ENCODE data around the gene TMEM185B. TPM values are rescaled to one million over a fixed set of nuclear protein-coding genes. Genes with fewer than 3 reads are reported as not detected.

Gene TMEM185B
- polyA plus RNA-seq, 1 of the 3 experiments (the other 2 are of a cell fraction): 36.0 TPM

DNA sequence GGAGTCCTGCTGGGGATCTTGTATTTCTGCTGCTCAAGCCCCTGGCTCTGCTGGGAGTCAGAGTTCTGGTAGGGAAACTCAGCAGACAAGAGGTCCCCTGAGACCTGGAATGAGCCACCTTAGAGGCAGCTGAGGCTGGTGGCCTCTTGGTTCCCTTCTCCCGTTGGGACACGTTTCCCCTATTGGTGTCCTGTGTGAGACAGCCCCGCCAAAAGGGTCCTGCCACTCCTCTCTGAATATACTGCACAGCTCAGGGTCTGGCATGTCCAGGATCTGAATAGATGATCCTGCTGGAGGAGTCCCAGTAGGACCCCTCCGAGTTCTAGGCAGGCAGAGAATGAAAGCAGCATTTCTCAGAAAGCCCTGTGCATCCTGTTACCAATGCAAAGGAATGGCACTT lies 27.4 kb upstream of the TMEM185B start:
- TF ChIP-seq SIN3A (IDR thresholded peaks at IDR 0.05; ENCODE audit: borderline replicate concordance, low read depth, low read length) (no peak), NRF1 (IDR thresholded peaks at IDR 0.05; ENCODE audit: low read depth, low read length) (no peak), SMC3 (IDR thresholded peaks at IDR 0.05; ENCODE audit: low read depth, low read length) (no peak), FOXM1 (IDR thresholded peaks at IDR 0.05; ENCODE audit: low read depth) (no peak), MXI1 (IDR thresholded peaks at IDR 0.05; ENCODE audit: low read depth, low read length) (no peak), TAF1 (IDR thresholded peaks at IDR 0.05; ENCODE audit: borderline replicate concordance, low read depth, low read length) (no peak), FOSL2 (IDR thresholded peaks at IDR 0.05; ENCODE audit: borderline replicate concordance, low read depth) (no peak), FOXJ3 (CRISPR knock-in tag; IDR thresholded peaks at IDR 0.05) (no peak), JUND (IDR thresholded peaks at IDR 0.05) (no peak), TCF12 (IDR thresholded peaks at IDR 0.05) (no peak)
- TF ChIP-seq, protein P1, sequence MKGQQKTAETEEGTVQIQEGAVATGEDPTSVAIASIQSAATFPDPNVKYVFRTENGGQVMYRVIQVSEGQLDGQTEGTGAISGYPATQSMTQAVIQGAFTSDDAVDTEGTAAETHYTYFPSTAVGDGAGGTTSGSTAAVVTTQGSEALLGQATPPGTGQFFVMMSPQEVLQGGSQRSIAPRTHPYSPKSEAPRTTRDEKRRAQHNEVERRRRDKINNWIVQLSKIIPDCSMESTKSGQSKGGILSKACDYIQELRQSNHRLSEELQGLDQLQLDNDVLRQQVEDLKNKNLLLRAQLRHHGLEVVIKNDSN (IDR thresholded peaks at IDR 0.05; ENCODE audit: borderline replicate concordance, low read depth): no peak
- TF ChIP-seq, protein P2, sequence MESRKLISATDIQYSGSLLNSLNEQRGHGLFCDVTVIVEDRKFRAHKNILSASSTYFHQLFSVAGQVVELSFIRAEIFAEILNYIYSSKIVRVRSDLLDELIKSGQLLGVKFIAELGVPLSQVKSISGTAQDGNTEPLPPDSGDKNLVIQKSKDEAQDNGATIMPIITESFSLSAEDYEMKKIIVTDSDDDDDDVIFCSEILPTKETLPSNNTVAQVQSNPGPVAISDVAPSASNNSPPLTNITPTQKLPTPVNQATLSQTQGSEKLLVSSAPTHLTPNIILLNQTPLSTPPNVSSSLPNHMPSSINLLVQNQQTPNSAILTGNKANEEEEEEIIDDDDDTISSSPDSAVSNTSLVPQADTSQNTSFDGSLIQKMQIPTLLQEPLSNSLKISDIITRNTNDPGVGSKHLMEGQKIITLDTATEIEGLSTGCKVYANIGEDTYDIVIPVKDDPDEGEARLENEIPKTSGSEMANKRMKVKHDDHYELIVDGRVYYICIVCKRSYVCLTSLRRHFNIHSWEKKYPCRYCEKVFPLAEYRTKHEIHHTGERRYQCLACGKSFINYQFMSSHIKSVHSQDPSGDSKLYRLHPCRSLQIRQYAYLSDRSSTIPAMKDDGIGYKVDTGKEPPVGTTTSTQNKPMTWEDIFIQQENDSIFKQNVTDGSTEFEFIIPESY (IDR thresholded peaks at IDR 0.05; ENCODE audit: borderline replicate concordance, low read depth): no peak
- TF ChIP-seq, protein P3, sequence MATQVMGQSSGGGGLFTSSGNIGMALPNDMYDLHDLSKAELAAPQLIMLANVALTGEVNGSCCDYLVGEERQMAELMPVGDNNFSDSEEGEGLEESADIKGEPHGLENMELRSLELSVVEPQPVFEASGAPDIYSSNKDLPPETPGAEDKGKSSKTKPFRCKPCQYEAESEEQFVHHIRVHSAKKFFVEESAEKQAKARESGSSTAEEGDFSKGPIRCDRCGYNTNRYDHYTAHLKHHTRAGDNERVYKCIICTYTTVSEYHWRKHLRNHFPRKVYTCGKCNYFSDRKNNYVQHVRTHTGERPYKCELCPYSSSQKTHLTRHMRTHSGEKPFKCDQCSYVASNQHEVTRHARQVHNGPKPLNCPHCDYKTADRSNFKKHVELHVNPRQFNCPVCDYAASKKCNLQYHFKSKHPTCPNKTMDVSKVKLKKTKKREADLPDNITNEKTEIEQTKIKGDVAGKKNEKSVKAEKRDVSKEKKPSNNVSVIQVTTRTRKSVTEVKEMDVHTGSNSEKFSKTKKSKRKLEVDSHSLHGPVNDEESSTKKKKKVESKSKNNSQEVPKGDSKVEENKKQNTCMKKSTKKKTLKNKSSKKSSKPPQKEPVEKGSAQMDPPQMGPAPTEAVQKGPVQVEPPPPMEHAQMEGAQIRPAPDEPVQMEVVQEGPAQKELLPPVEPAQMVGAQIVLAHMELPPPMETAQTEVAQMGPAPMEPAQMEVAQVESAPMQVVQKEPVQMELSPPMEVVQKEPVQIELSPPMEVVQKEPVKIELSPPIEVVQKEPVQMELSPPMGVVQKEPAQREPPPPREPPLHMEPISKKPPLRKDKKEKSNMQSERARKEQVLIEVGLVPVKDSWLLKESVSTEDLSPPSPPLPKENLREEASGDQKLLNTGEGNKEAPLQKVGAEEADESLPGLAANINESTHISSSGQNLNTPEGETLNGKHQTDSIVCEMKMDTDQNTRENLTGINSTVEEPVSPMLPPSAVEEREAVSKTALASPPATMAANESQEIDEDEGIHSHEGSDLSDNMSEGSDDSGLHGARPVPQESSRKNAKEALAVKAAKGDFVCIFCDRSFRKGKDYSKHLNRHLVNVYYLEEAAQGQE (IDR thresholded peaks at IDR 0.05; ENCODE audit: low read depth, low read length): no peak
- TF ChIP-seq, protein P4, sequence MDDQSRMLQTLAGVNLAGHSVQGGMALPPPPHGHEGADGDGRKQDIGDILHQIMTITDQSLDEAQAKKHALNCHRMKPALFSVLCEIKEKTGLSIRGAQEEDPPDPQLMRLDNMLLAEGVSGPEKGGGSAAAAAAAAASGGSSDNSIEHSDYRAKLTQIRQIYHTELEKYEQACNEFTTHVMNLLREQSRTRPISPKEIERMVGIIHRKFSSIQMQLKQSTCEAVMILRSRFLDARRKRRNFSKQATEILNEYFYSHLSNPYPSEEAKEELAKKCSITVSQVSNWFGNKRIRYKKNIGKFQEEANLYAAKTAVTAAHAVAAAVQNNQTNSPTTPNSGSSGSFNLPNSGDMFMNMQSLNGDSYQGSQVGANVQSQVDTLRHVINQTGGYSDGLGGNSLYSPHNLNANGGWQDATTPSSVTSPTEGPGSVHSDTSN (IDR thresholded peaks at IDR 0.05): no peak

More for the DNA sequence above, 27.4 kb upstream of the TMEM185B start:
- Histone ChIP-seq H3F3A (replicated peaks; ENCODE audit: insufficient read depth) (no peaks in the 10 kb centered on the region), H4K20me1 (ENCODE audit: insufficient read depth) (peaks cover 21% of the 10 kb centered on the region), H3K9ac (no peak overlapping the region), H3K36me3 (replicated peaks in 1 of 2; ENCODE audit: control insufficient read depth in 1 of 2, insufficient read depth in 2 of 2, low read length in 1 of 2) (no peaks in the 10 kb centered on the region), H3K79me2 (ENCODE audit: insufficient read depth) (peaks cover 27% of the 10 kb centered on the region), H3K4me1 (ENCODE audit: control insufficient read depth in 1 of 2, insufficient read depth in 2 of 2, low read depth in 1 of 2, low read length in 1 of 2) (peaks cover 4 to 34% of the 10 kb centered on the region in 2 experiments; a peak in 3 of 4 replicates), H3K27ac (ENCODE audit: low read depth in 2 of 2, low read length in 1 of 2) (no peak overlapping the region), H3K27me3 (ENCODE audit: insufficient read depth) (no peaks in the 10 kb centered on the region), H3K9me2 (no peaks in the 10 kb centered on the region), H3K4me3 (ENCODE audit: low read depth in 2 of 2, low read length in 1 of 2) (no peak overlapping the region), H2AFZ (ENCODE audit: low read depth) (no peak overlapping the region), H3K9me3 (no peaks in the 10 kb centered on the region), H3K4me2 (no peak overlapping the region)
- ChIA-PET POLR2A (no interaction called here), CTCF (interaction anchor here (1.4 kb wide), 1 partner anchor 498 kb away, joined by 3 read pairs; no protein-coding TSS in a partner anchor)
- WGBS (ENCODE audit: low lambda C conversion rate): 69% methylated on average over 2 of the region's 4 CpGs
- DNase-seq: no peak
